GM19467 (cell line): ENCODE measurements around the gene MXRA5.
"Not testable (repeated sequence)": the region's sequence is repeated elsewhere in the genome, so short reads cannot be mapped to it uniquely, and the experiment has no call there.

Experiments
- ATAC-seq: cut with Tn5 transposase; IDR thresholded peaks from one replicate; pipeline ENCODE4 v1.9.1; 2021; ENCODE audit warnings: mild to moderate bottlenecking, moderate library complexity; ENCODE audit not compliant: unreplicated experiment

Gene MXRA5

DNA sequence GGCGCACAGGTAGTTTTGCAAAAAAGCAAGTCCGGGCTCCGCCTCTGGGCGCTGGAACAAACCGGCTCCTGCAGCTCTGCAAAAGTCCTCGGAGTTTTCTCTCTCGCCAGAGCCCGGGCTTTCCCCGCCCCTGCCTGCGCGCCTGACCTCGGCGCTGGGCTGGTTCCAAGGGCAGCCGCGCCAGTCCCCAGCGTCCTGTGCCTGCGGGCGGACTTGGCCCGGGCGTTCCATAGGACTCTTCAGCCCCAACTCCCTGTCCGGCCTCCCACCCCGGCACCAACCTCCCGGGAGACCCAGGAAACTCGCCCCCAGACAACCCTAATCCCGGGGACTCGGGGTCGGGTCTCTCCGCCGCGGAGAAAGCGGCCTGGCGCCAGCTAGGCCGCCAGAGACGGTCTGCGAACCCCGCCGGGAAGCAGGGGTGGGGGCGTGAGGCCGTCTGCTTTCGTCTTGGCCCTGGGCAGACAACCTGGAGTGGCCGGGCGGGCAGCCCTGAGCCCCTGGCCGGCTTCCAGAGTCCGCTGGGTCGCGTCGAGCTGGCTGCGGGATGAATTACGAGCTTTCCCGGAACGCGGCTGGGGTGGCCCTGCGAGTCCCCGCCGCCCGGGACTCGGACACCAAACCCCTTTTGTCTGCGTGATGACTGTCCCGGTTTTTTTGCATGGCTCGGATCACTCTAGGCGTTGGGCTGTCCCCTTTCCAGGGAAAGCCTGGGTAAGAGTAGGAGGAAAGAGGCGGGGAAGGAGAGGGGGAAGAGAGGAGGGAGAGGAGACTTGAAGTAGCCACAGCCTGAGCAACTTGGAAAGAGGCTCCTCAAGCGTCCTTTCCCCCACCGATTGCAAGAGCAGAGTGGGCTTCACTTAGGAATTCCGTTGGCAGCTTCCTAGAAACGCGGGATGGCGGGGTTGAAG is 916 bp downstream of the MXRA5 start:
- no peak for ATAC-seq

DNA sequence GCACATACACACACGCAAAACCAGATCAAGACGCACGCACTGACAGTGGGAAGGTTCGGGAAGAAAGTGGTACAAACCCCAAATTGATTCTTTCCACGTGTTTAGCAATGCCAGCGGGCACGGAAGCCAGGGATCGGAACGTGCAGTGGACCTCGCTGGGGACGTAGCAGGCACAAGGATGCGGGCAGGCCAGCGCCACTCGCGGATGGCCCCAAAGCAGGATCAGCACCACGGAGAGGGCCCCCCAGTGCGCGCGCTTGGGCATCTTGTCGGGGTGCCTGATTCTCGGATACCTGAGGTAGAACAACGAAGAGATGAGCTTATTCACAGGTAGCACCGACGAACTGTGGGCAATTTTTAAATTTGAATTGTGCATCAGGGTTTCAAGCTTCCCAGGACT is 2.9 kb downstream of the MXRA5 start:
- ATAC-seq = not testable (repeated sequence)

DNA sequence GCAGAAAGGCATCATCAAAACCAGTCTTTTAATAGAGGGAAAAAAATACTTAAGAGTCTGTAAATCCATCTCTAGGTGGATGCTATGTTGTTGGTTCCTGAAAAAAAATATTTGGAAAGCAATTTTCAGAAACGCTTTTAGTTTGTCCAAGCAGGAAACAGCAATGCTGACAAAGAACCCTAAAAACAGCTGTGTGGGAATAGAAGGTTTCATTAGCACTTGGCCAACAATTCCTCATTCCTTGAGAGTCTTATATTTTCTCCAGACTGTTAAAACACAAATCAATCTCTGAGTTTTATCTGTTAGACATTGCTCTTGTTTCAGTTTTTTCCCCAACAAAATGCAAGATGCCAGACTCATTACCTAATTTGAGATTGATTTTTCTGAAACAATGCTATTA is 6.4 kb downstream of the MXRA5 start:
- no peak for ATAC-seq

DNA sequence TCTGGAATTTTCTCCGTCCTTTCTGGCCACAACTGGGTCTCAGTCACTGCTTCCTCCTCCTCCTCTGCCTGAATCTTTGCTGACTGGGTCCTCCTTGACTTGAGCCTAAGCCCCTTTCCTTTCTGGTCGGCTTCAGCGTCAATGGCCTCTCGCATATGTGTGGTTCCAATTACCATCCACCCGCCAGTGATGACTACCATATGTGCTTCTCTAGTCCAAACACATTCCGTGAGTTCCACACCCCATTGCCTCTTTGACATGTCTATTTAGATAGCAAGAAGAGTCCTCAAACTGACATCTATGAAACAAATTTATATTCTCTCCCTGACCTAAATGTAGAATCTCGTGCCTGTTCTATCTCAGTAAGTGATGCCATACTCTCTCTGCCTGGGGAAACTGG is 19.8 kb downstream of the MXRA5 start:
- no peak for ATAC-seq

DNA sequence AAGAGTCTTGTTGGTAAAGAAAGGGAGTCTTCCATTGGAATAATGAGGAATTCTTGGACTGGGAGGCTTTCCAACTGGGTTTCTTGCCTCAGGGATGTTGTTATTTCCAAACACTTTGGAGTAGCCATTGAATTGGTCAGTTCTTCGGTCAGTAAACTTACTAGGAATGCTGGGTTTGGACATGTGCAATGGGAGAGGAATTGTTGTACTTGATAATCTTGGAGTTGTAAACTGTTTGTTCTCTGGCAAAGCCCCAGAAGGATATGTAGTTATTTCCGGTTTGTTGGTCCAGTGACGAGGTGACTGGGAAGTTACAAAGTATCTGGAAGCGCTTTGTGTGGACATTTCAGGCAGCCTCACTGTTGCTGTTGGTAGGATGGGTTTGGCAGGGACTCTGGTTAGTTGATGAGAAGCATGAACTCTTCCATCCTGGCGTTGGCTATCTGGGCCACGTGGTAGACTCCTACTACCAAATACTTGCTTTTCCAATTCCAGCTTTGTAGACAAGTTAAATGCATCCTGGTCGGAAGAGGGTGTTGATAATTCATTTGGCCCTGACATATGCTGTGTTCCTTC is 25.9 kb downstream of the MXRA5 start:
- no peak for ATAC-seq

DNA sequence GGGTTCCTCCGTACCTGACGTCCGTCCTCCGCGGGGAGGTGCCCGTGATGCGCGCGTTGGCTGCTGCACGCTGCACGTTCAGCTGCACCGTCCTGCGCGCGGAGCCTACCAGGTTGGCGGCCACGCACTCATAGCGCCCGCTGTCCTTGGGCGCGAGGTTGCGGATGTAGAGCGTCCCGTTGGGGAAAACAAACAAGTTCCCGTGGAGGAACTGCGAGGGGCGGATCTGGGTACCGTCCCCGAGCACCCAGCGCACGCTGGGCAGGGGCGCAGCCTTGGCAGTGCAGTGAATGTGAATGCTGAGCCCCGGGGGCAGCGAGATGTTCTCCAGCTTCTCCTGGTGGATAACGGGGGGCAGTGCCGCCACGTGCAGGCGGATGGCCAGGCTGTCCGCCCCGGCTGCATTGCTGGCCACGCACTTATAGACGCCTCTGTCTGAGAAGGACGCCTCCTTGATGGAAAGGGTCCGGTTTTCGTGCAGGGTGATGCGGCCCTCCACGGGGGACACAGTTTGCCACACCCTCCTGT is 29.2 kb downstream of the MXRA5 start:
- no peak for ATAC-seq

DNA sequence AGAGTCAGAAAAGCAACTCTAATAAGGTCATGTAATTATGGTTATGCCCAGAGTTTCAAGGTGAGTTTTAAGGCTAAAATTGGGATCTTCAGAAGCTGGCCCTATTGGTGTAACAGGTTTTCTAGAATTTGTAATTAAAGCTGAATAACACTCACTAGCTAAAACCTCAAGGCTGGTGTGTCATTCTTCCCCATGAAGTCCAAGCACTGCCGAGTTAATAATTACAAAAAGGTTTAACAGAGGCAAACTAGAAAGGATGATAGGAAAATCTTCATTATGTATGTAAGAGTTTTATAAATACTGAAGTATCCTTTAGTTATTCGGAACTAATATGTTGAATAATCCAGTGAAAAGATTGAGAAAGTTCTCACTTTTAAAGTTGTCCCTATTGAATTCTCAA is 34.3 kb downstream of the MXRA5 start:
- no peak for ATAC-seq

DNA sequence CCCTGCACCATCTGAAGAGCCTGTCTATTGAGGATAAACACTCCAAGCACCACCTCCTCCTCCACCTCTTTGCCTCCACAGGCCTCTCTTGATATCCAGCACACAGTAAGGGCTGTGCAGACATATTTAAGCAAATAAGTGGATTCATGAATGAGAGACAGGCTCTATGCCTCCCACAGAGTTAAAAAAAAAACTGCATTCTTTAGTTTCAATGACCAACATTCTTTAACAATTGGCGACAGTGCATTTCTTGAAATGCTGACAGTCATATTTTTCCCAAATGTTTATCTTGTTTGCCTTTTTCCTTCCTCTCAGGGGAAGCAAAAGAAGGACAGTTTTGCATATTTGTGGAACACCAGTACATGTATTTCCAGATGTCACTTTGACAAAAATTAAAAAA is 38.6 kb downstream of the MXRA5 start:
- no peak for ATAC-seq

DNA sequence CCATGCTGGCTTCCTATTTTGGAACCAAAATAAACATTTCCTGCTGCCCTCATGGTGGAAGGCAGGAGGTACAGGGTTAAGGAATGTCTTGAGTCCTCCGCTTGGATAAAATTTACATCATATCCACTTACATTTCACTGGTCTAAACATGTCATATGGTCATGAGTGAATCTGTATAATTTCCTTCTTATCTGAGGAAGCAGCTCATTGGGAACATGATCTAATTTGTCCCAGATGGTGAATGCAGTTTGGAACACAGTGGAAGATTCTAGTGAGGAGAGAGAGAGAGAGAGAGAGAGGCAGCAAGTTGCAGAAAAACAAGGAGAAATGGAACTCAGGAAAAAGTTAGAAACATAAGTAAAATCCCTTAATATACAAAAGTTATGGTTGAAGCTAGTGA is 46.8 kb downstream of the MXRA5 start:
- ATAC-seq = no peak

DNA sequence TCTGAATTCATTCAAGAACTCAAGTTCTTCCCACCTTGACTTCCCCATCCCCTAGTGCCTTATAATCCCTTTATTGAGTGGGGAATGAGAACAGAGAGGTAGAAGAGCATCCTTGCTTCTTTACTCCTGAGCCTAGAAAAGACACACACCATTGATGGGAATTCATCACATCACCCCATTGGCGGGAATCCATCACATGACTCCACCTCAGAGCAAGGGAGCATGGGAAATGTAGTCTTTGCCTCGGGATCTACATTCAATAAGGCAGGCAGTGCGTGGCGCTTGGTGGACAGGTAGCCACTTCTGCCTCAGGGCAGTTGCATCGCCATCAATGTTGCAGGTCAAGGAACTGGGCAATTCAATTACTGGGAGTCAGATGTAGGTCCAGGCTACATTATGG is 50.7 kb downstream of the MXRA5 start:
- ATAC-seq = no peak

DNA sequence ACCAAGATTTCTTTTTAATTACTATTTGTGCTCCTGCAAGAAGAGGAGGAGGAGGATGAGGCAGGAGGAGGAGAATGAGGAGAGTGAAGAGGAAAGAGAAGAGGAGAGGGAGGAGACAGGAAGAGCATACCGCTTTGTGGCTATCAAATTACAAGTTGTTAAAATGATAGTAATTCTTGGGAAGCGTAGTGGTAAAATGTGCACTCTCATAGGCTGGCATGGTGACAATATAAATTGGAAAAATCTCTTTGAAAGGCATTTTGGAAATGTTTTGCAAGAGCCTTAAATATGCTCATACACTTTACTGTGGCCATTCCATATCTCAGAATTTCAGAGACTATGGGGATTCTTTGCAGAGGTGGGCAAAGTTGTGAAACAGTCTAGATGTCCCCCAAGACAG is 53.2 kb downstream of the MXRA5 start:
- no peak for ATAC-seq

DNA sequence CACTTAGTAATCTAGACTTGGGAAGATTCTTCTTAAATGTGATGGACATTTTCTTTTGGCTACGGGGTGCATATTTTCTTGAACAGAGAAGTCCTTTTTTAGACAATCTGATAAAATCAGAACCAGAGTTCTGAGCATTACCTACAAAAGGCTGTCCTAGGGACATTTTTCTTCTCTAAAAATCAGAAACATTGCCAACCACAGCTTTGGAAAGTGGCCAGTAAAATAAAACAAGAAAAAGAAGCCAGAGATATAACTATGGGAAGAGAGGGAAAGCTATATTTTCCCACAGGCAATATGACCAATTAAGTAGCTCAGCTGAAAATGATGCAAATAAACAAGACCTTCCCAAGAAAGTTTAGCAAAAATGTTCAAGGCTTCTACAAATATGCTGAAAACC is 55.9 kb downstream of the MXRA5 start:
- ATAC-seq = no peak

DNA sequence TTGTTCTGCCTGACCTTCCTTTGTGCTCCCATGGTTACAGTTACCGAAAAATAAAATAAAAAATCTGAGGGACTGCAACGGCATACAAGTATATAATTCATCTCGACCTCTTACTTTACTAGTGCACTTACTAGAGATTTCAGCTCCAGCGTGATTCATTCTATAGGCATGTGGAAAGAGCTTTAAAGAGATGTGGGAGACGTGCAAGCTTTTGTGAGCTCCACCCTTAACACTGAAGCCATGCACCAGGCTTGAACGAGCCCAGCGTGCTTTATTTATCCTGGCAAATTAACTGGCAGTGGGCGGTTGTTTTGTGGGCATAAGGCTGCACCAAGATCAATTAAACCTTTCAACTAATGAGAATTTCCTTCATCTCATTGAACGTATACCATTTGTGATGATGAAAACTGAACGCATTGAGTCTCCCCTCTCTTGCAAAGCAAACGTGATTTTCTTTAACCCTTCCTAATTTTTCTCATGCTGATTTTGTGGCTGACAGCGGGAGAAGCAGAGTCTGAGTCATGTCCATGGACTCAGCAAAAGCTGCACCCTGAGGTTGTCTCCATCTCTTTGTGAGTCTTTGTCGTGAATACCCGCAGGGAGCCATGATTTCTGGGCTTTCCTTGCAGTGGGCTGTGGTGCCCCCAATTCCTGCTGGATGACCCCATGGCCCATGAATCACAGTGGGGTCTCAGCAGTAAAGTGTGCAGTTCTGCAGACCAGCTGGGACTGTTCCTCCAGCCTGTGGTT is 60.1 kb downstream of the MXRA5 start:
- no peak for ATAC-seq

DNA sequence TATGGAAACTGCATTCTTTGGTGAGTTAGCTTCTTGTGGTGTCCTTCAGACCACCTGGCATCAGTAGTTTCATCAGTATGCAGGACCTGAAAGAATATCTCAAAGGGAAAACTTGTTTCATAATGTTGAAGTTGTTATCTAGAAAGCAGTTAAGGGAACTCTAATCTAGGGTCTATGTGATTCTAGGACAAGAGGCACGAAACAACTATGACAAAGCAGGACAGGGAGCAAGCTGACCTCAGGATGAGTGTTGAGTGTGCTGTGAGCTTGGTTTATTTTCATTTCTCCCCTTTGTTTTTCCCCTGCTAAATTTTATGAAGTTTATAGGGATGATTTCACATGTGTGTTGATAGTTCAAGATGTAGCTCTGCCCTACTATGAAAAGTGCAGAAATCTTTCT is 65.7 kb downstream of the MXRA5 start:
- ATAC-seq = no peak

DNA sequence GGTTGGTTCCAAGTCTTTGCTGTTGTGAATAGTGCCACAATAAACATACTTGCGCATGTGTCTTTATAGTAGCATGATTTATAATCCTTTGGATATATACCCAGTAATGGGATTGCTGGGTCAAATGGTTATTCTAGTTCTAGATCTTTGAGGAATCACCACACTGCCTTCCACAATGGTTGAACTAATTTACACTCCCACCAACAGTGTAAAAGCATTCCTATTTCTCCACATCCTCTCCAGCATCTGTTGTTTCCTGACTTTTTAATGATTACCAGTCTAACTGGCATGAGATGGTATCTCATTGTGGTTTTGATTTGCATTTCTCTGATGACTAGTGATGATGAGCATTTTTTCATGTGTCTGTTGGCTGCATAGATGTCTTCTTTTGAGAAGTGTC is 72.8 kb downstream of the MXRA5 start:
- ATAC-seq = not testable (repeated sequence)

DNA sequence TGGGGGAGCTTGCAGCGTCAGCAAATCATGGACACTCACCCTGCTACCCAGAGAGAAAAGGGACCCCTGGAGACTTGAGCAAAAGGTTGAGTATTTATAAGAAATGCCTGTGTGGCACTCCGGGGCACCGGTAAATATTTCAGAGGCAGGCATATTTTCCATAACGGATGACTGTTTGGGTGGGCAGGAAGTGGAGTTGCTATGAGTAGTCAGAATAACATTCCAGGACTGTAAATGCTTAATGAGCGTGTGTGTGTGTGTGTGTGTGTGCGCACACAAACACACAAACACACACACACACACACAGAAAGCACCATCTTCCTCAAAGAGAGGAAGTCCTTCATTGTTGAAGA is 74.6 kb downstream of the MXRA5 start:
- ATAC-seq = no peak

DNA sequence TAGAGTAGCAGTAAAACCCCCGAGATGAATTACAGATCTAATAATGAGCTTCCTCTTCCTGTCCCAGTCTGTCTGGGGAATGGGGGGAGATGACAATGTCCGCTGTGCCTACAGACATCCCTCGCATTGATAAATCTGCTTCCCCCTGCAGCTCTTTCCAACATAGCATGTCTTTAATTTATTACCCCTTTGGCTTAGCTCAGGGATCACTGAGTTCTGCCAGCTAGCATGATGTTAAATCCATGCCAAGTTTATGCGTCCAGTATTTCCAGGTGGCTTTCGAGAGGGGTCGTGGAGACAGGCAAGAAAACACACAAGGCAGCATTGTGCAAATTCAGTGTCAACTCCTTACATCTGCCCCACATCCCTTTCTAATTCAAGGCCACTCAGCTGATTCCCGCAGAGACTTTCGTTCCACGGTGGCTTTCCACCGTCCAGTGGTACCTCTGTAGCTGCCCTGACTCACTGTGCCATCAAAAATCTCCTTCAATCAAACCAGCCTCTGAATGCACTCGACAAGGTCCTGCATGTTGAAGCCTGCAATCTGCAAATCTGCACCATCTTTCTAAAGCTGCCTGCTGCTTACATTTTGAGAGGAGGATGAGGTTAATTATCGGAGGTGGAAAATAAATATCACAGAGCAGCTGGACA is 75.1 kb downstream of the MXRA5 start:
- no peak for ATAC-seq

DNA sequence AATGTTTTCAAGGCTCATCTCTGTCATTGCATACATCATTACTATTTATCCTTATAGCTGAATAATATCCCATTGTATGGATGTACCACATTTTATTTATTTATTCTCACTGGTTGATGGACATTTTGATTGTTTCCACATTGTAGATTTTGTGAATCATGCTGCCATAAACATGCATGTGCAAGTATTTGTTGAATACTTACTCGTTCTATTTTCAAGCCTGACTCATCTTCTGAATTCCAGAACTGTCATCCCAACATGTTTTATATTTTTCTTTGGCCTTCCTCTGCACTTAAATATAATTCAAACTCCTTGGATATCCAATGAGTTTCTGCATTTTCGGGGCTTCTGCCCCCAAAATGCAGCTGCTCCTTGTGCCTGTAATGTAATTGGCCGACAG is 77.6 kb downstream of the MXRA5 start:
- no peak for ATAC-seq

DNA sequence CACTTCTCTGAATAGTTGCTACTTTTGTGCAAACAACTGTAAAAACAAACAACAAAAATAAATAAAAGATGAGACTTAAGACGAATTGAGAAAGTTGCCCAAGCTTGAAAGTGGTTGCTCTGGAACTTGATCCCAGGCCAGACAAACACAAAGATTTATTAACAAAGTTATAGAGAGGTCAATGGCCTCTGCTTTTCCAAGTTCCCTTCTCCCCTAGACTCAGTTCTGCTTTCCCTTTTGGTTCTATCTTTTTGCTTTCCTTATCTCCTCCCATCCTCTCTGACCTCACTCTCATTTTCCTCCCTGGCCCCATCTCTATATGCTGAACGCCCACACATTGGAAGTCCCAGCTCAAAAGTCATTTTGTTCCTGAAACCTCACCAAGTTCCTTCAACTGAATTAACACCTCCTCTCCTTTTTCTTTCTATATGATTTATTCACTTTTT is 82.7 kb downstream of the MXRA5 start:
- no peak for ATAC-seq

DNA sequence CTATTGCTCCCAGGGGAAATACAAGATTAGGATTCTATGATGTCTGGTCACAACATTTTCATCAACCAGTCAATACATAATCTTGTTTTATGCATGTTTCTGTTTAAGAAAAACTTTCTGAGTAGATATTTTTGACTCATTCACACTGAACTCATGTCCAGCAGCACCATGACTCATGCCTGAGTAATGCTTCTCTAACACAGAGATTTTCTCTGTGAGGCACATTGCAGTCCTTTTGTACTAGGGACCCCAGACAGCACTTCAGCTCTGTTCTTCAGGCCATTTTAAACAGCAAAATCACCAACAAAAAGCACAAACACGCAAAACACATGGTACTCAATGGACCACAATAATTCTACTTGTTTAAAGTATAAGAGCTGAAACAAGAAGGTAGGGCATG is 83.6 kb downstream of the MXRA5 start:
- no peak for ATAC-seq
